Fibroblast of pulmonary artery (primary cell): Measurements from ENCODE around the gene LYRM4.

Source experiments
- DNase-seq: peaks from one replicate; pipeline ENCODE4 v3.0.0-alpha.2; 2010; ENCODE audit warnings: low read depth
- H3K4me3 ChIP-seq: replicated peaks from 2 replicates; pipeline ENCODE4 v1.5.1; 2011; ENCODE audit warnings: low read depth, mild to moderate bottlenecking, control low read depth, low read length, moderate library complexity
- TF ChIP-seq, protein P1 (sequence below): IDR thresholded peaks from 2 replicates; pipeline ENCODE4 v1.5.1; 2011; ENCODE audit warnings: mild to moderate bottlenecking, control low read depth, low read length, inconsistent platforms; ENCODE audit errors: missing control alignments

The LYRM4 gene

DNA sequence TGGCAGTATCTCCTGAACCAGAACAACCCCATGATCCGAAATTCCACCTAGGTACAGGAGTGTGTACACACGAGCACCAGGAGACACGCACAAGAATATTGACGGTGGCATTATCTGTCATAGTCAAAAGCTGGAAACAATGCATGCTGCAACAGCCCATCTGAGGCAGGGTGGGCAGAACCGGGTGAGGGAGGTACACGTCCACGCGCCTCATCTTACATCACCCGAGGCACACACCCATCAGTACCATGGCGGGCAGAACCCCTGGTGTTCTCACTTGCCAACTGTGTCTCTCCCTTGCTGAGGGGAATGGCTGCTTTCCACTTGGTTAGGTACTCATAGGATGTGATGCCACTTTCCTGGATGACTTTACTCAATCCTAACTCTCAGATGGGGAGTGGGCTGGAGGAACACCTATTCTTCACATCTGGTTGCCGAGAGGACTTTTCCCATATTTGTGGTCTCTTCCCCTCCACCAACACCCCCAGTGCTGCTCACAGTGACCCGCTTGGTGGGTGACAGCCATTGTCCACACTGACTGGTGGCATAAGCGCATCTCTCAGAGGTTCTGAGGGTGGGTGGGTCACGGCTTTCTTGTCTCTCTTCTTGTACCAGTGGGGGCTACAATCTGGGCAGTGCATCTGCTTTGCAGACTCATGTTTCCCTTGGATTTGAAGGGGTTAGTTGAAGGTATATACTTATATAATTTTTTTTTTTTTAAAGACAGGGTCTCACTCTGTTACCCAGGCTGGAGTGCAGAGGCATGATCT lies 162.1 kb downstream of the LYRM4 start:
- H3K4me3 ChIP-seq = no peak overlapping the region
- TF ChIP-seq, protein P1, sequence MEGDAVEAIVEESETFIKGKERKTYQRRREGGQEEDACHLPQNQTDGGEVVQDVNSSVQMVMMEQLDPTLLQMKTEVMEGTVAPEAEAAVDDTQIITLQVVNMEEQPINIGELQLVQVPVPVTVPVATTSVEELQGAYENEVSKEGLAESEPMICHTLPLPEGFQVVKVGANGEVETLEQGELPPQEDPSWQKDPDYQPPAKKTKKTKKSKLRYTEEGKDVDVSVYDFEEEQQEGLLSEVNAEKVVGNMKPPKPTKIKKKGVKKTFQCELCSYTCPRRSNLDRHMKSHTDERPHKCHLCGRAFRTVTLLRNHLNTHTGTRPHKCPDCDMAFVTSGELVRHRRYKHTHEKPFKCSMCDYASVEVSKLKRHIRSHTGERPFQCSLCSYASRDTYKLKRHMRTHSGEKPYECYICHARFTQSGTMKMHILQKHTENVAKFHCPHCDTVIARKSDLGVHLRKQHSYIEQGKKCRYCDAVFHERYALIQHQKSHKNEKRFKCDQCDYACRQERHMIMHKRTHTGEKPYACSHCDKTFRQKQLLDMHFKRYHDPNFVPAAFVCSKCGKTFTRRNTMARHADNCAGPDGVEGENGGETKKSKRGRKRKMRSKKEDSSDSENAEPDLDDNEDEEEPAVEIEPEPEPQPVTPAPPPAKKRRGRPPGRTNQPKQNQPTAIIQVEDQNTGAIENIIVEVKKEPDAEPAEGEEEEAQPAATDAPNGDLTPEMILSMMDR = no peak
- no peak for DNase-seq

DNA sequence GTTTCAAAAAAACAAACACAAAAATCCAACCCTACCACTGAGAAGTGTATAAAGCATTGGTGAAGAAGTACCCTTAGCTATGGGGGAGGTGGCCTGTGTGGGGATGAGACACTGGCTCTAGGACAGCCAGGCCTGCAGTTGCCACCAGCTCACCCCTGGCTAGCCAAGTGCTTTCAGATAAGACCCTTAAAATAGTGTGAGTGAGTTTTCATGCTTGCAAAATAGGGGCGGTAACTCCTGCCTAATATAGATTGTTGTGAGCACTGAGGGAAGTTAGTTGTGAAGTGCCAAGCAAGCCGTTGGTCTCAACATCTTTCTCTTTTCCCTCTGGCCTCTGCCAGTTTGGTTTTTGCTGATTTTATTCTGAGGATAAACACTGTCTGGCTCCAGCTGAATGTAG lies 164.3 kb downstream of the LYRM4 start:
- TF ChIP-seq, protein P1 = no peak
- no peak for DNase-seq
- no peak overlapping the region for H3K4me3 ChIP-seq

DNA sequence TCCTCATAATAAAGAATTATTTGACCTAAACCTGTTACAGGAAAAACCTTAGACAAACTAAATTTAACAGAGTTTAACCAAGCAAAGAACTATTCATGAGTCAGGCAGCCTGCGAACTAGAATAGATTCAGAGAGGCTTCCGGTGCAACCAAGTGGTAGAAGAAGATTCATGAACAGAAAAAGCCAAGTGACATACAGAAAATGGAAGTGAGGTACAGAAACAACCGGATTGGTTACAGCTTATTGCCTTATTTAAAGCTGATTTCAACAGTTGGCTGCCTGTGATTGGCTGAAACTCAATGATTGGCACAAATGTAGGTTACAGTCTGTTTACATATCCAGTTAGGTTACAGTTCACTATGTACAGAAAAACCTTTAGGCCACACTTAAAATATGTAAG lies 165.5 kb downstream of the LYRM4 start:
- no peak for DNase-seq
- TF ChIP-seq, protein P1 = no peak

DNA sequence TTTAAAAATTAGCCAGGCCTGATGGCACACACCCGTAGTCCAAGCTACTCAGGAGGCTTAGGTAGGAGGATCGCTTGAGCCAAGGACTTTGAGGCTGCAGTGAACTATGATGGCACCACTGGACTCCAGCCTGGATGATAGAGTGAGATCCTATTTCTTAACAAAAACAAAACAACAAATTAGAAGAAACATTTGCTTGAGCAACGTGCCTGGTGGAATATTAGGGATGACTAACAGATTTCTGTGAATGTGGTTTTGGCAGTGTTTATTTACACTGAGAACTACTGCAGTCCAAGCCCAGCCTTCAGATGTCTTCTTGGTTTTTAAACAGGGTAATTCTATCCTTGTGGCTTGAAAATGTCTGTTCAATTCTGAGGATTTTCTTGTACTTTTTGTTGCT lies 166.4 kb downstream of the LYRM4 start:
- peak; percentile 84 for DNase-seq
- H3K4me3 ChIP-seq = no peak overlapping the region
- TF ChIP-seq, protein P1 = no peak

More for the DNA sequence above, 165.5 kb downstream of the LYRM4 start:
- no peak overlapping the region for H3K4me3 ChIP-seq

DNA sequence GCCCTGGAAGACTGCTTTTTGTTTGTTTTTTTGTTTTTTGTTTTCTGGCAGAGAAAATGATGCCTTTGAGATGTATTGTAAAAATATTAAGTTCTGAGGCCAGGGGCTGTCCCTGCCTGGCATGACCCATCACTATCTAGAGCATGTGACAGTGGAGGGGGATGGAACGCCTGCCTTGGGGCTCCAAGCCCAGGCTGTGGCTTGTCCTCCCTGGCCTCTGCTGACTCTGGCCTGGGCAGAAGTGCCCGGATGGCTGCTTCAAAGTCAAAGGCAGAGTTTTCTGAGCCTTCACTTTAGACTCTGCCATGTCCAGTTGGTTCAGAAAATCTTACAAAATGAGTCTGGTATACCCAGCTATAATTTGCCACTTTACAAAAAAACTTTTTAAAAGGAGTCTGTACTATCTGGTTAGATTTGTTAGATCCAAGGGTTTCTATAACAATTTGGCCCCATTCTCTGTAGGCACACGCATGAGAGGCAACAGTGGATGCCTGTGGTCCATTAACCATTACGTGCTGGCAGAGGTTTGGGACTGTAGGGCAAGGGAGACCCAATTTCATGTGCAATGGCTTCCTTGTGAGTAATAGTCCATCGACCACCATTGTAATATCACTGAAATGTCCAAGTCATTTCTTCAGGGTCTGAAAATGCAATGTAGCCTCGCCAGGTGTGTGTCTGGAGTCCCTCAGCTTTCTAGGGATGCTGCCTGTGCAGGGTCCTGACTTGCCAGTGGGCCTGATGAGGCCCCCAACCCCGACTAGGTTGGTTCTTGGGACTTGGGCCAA lies 167.3 kb downstream of the LYRM4 start:
- DNase-seq = no peak
- no peak overlapping the region for H3K4me3 ChIP-seq
- TF ChIP-seq, protein P1 = no peak

DNA sequence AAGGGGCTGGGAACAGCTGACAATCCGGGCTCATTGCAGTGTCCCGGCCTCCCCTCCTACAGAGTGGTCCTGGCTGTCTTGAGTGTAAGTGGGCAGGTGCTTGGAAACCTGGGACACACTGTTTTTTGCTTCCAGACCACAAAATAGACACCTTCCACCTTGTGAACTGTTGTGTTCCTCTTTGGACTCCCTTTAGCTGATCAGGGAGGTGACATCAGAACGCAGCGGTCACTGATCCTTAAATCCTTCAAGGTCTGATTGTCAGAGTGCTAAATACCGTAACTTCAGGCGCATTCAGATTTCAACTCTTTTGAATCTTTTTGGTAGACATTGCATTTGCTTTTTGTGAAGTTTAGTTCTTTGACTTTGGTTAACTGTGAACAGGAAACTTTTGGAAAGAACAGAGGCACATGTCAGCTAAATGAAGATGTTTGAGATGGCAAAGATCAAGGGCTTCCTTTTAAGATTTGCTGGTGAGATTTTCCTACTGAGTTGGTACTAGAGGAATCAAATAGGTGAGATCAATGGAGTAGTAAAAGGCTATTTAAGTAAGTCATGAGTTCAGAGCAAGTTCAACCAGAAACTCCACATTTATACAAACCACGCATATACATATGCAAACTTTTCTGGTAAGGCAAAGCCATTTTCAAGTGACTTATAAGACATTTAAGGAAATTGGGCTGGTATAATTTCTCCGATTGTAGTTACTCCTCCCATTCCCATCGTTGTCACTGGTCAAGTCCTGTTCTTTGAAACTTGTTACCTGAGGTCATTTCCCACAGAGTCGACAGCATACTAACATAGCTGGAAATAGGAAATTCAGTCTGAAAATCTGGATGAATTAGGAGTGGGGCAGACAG lies 169.3 kb downstream of the LYRM4 start:
- no peak overlapping the region for H3K4me3 ChIP-seq
- no peak for DNase-seq
- TF ChIP-seq, protein P1 = no peak
